DOHH2 (cell line): ENCODE results near the gene AMPD3.

Experiments used
- H3F3A ChIP-seq: fragments of 200-600 bp; sonication (generic), shearing (Covaris generic); 2 replicates; pipeline ENCODE4 v1.6.0; 2016; ENCODE audit warnings: antibody characterized with exemption, mild to moderate bottlenecking; ENCODE audit not compliant: control insufficient read depth, insufficient read depth
- H3K27ac ChIP-seq: fragments of 200-600 bp; sonication (generic); 2 replicates; pipeline ENCODE4 v1.5.1; 2014; ENCODE audit warnings: low read depth, mild to moderate bottlenecking, low read length, moderate library complexity
- H3K27me3 ChIP-seq: fragments of 200-600 bp; sonication (generic); 2 replicates; pipeline ENCODE4 v1.6.1; 2014; ENCODE audit warnings: mild to moderate bottlenecking, low read length, mixed read lengths; ENCODE audit not compliant: control insufficient read depth
- H3K36me3 ChIP-seq: fragments of 200-600 bp; sonication (generic); 2 replicates; pipeline ENCODE4 v1.6.1; 2014; ENCODE audit warnings: mild to moderate bottlenecking, low read length, moderate library complexity, mixed read lengths; ENCODE audit not compliant: control insufficient read depth
- H3K4me1 ChIP-seq: fragments of 200-600 bp; sonication (generic); 2 replicates; pipeline ENCODE4 v1.6.1; 2014; ENCODE audit warnings: mild to moderate bottlenecking, low read length, mixed read lengths; ENCODE audit not compliant: control insufficient read depth
- H3K4me2 ChIP-seq: fragments of 200-600 bp; sonication (generic); 2 replicates; pipeline ENCODE4 v1.6.0; 2014; ENCODE audit warnings: mild to moderate bottlenecking, low read length, moderate library complexity
- H3K4me3 ChIP-seq: fragments of 200-600 bp; sonication (generic); 2 replicates; pipeline ENCODE4 v1.5.1; 2014; ENCODE audit warnings: mild to moderate bottlenecking, low read length, mixed read lengths
- H3K79me2 ChIP-seq: fragments of 200-600 bp; sonication (generic); 2 replicates; pipeline ENCODE4 v1.6.1; 2014; ENCODE audit warnings: mild to moderate bottlenecking, low read length, mixed read lengths; ENCODE audit not compliant: control insufficient read depth
- H3K9me2 ChIP-seq: fragments of 200-600 bp; sonication (generic); replicated peaks from 2 replicates; pipeline ENCODE4 v1.6.1; 2014; ENCODE audit warnings: mild to moderate bottlenecking, low read length, mixed read lengths; ENCODE audit not compliant: control insufficient read depth
- H3K9me3 ChIP-seq: fragments of 200-600 bp; sonication (generic); 2 replicates; pipeline ENCODE4 v1.6.1; 2014; ENCODE audit warnings: antibody characterized with exemption, low read length, mixed read lengths; ENCODE audit not compliant: control insufficient read depth, insufficient read depth
- H4K20me1 ChIP-seq: fragments of 200-600 bp; sonication (generic); 2 replicates; pipeline ENCODE4 v1.6.0; 2014; ENCODE audit warnings: low read depth, mild to moderate bottlenecking, antibody characterized with exemption, low read length, moderate library complexity; ENCODE audit not compliant: control insufficient read depth, insufficient read depth
- EZH2phosphoT487 ChIP-seq: fragments of 200-600 bp; sonication (generic); IDR thresholded peaks from 2 replicates; pipeline ENCODE4 v1.6.1; 2017; ENCODE audit warnings: borderline replicate concordance, mild to moderate bottlenecking, antibody characterized with exemption, low read length, moderate library complexity, mixed read lengths
- TF ChIP-seq, protein P1 (sequence below): fragments of 200-600 bp; sonication (generic); IDR thresholded peaks from one replicate; pipeline ENCODE4 v1.5.1; 2014; ENCODE audit warnings: antibody characterized with exemption, mild to moderate bottlenecking, low read depth, low read length; ENCODE audit not compliant: poor library complexity, severe bottlenecking

The AMPD3 gene

DNA sequence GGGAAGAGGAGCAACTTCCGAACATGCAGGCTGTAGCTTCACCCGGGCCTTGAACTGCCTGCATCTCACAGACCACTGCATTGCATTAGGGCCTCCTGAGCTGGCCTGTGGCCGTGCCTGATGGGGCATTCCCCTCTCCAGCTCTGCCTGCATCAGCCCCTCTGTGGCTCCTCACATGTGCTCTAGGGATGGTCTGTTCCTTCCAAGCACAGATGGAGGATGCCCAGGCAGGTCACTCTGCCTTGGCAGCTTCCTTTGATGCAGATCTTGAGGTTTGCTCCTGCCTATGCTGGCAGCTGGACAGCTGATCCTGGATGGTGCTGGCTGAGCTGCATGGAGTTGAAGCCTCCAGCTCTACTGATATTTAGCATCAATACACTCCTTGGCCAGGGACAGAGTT is 28.5 kb downstream of the AMPD3 start:
- Histone ChIP-seq H3K27ac (no peak overlapping the region), H3K4me3 (no peak overlapping the region), H3K27me3 (no peaks in the 10 kb centered on the region), H3F3A (no peaks in the 10 kb centered on the region; the same call in 1 of the 2 replicates), H3K4me1 (no peaks in the 10 kb centered on the region), H3K9me3 (no peaks in the 10 kb centered on the region), H3K4me2 (no peak overlapping the region), H4K20me1 (no peaks in the 10 kb centered on the region), H3K9me2 (no peaks in the 10 kb centered on the region), H3K79me2 (no peaks in the 10 kb centered on the region), H3K36me3 (peaks cover 7% of the 10 kb centered on the region; the same call in 1 of the 2 replicates)
- TF ChIP-seq, protein P1, sequence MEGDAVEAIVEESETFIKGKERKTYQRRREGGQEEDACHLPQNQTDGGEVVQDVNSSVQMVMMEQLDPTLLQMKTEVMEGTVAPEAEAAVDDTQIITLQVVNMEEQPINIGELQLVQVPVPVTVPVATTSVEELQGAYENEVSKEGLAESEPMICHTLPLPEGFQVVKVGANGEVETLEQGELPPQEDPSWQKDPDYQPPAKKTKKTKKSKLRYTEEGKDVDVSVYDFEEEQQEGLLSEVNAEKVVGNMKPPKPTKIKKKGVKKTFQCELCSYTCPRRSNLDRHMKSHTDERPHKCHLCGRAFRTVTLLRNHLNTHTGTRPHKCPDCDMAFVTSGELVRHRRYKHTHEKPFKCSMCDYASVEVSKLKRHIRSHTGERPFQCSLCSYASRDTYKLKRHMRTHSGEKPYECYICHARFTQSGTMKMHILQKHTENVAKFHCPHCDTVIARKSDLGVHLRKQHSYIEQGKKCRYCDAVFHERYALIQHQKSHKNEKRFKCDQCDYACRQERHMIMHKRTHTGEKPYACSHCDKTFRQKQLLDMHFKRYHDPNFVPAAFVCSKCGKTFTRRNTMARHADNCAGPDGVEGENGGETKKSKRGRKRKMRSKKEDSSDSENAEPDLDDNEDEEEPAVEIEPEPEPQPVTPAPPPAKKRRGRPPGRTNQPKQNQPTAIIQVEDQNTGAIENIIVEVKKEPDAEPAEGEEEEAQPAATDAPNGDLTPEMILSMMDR = no peak
- TF ChIP-seq EZH2phosphoT487 = no peak

DNA sequence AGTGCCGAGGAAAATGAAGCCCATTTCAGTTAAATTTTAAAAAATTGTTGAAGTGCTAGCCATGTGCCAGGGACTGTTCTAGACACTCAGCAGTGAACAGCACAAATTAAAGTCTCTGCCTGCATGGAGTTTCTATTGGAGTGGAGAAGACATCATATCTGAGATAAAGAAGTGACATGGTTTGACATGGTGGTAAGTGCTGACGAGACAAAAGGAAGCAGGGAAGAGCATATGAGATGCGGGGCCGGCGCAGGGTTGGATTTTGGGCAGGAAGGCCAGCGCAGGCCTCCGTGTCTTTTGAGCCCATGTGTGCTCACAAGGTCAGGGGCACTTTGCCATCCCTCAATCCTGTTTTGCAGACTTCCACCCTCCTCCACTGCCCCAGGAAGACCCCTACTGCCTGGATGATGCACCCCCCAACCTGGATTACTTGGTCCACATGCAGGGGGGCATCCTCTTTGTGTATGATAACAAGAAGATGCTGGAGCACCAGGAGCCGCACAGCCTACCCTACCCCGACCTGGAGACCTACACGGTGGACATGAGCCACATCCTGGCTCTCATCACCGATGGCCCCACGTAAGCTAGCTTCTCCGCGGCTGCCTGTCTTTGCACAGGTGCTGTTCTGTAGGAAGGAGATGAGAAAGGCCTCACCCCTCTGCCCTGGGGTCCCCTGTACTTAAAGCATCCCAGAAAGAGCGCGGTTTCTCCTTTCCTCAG is 29.6 kb downstream of the AMPD3 start:
- Histone ChIP-seq H3K9me2 (no peaks in the 10 kb centered on the region), H3K4me3 (no peak overlapping the region), H3K79me2 (no peaks in the 10 kb centered on the region), H3K27ac (no peak overlapping the region), H3K36me3 (peaks cover 4% of the 10 kb centered on the region; the same call in 1 of the 2 replicates), H3K4me2 (no peak overlapping the region), H3K4me1 (no peaks in the 10 kb centered on the region), H3K9me3 (no peaks in the 10 kb centered on the region), H4K20me1 (no peaks in the 10 kb centered on the region), H3K27me3 (no peaks in the 10 kb centered on the region), H3F3A (no peaks in the 10 kb centered on the region; the same call in 1 of the 2 replicates)
- TF ChIP-seq, protein P1 = no peak
- TF ChIP-seq EZH2phosphoT487 = no peak

DNA sequence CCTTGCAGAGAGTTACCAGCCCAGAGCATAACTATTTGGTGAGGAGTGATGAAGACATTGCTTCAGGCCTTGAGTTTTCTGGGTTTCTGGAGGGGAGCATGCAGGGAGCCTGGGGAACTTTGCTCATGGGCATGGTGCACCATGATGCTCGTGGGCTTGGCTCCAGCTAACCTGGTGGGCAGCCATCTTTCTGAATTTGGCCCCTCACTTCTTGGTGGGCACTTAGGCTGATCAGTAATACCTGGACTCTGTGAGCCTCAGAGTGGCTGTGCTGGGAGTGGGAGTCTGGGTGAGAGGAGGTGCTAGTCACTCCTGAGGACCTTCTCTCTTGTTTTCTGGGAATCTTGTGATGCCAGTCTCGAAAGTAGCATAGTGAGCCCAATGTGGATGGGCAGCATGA is 30.6 kb downstream of the AMPD3 start:
- Histone ChIP-seq H3K36me3 (peaks cover 4% of the 10 kb centered on the region; the same call in 1 of the 2 replicates), H3K9me3 (no peaks in the 10 kb centered on the region), H3K27me3 (no peaks in the 10 kb centered on the region), H3K27ac (no peak overlapping the region), H3K9me2 (no peaks in the 10 kb centered on the region), H3K4me2 (no peak overlapping the region), H3F3A (no peaks in the 10 kb centered on the region), H3K4me3 (no peak overlapping the region), H3K4me1 (no peaks in the 10 kb centered on the region), H3K79me2 (no peaks in the 10 kb centered on the region), H4K20me1 (no peaks in the 10 kb centered on the region)
- TF ChIP-seq, protein P1 = no peak
- TF ChIP-seq EZH2phosphoT487 = no peak
